Mesenteric fat pad (tissue), 1 donor: Measurements from ENCODE around the gene MYO3B. TPM values are rescaled to one million over a fixed set of nuclear protein-coding genes. Genes with fewer than 3 reads are reported as not detected.
"Not testable (repeated sequence)": the region's sequence is repeated elsewhere in the genome, so short reads cannot be mapped to it uniquely, and the experiment has no call there.

Experiments
- DNase-seq: peaks from one replicate; pipeline ENCODE4 v3.0.0-alpha.2; 2020; ENCODE audit warnings: low spot score
- total RNA-seq: library from RNA; stranded (reverse); fragmentation: NEBNext Ultra II Directional; extraction: Animal tissue kit (Norgen Biotek cat#: 25700); gene quantifications from one replicate; pipeline ENCODE4 v1.2.1, GENCODE V29; 2021
- donor health status: DM: yes; HTN: yes; CAD: no.

Gene MYO3B
- total RNA-seq, 1 donor from 2014 or later = not detected

- DNase-seq = no peak
Observed at GRCh38 chr2:170462433-170463205, 284.7 kb downstream of the MYO3B start.

- DNase-seq = no peak
Observed at GRCh38 chr2:170463206-170463537, 285.2 kb downstream of the MYO3B start.

GRCh38 chr2:170464268-170464667 is 286.3 kb downstream of the MYO3B start:
- no peak for DNase-seq

GRCh38 chr2:170465241-170465640 is 287.3 kb downstream of the MYO3B start:
- DNase-seq = no peak

- DNase-seq = no peak
Observed at GRCh38 chr2:170466632-170467031, 288.7 kb downstream of the MYO3B start.

GRCh38 chr2:170467568-170468422 is 289.8 kb downstream of the MYO3B start:
- DNase-seq = no peak

GRCh38 chr2:170468557-170468956 is 290.6 kb downstream of the MYO3B start:
- DNase-seq = no peak

- DNase-seq = not testable (repeated sequence)
Observed at GRCh38 chr2:170472498-170472897, 294.6 kb downstream of the MYO3B start.

GRCh38 chr2:170475878-170476277 is 297.9 kb downstream of the MYO3B start:
- DNase-seq = no peak

GRCh38 chr2:170477630-170478029 is 299.7 kb downstream of the MYO3B start:
- DNase-seq = no peak

- DNase-seq = no peak
Observed at GRCh38 chr2:170481201-170481600, 303.3 kb downstream of the MYO3B start.

GRCh38 chr2:170484552-170484951 is 306.6 kb downstream of the MYO3B start:
- DNase-seq = no peak

GRCh38 chr2:170485254-170486026 is 307.5 kb downstream of the MYO3B start:
- no peak for DNase-seq

- DNase-seq = no peak
Observed at GRCh38 chr2:170486730-170487129, 308.8 kb downstream of the MYO3B start.

- DNase-seq = no peak
Observed at GRCh38 chr2:170488807-170489206, 310.9 kb downstream of the MYO3B start.

GRCh38 chr2:170492010-170492409 is 314.1 kb downstream of the MYO3B start:
- no peak for DNase-seq

GRCh38 chr2:170493426-170494097 is 315.6 kb downstream of the MYO3B start:
- no peak for DNase-seq

GRCh38 chr2:170495896-170496295 is 317.9 kb downstream of the MYO3B start:
- no peak for DNase-seq

GRCh38 chr2:170498619-170499018 is 320.7 kb downstream of the MYO3B start:
- no peak for DNase-seq

GRCh38 chr2:170500104-170500503 is 322.2 kb downstream of the MYO3B start:
- no peak for DNase-seq

- DNase-seq = no peak
Observed at GRCh38 chr2:170500770-170501169, 322.8 kb downstream of the MYO3B start.
